Muscle of back (tissue), 11 donors: ENCODE data around the gene CCDC102B. TPM values are rescaled to one million over a fixed set of nuclear protein-coding genes. Genes with fewer than 3 reads are reported as not detected.
"Not testable (repeated sequence)": the region's sequence is repeated elsewhere in the genome, so short reads cannot be mapped to it uniquely, and the experiment has no call there.

Experiments used
- DNase-seq, 3 donors: peaks; one replicate each; pipeline versions ENCODE4 v3.0.0 to v3.0.0-alpha.2; 2013
- polyA plus RNA-seq, 10 donors: library from polyadenylated mRNA; unstranded; fragments of 120-200 nt; gene quantifications; one replicate each; pipeline ENCODE4 v1.2.1, GENCODE V29; 2013; ENCODE audit not compliant: insufficient read length in 10 of 10

The CCDC102B gene
- polyA plus RNA-seq, 10 donors = 9.7 to 16.8 (median 12.7) TPM

- no peak for DNase-seq
These were observed 174.3 kb downstream of the CCDC102B start for GRCh38 chr18:68972176-68972575.

- DNase-seq = no peak
These were observed 181.9 kb downstream of the CCDC102B start for GRCh38 chr18:68979737-68980136.

GRCh38 chr18:68983126-68983525 lies 185.2 kb downstream of the CCDC102B start:
- no peak for DNase-seq

GRCh38 chr18:68984342-68984741 lies 186.5 kb downstream of the CCDC102B start:
- no peak for DNase-seq

GRCh38 chr18:68985172-68985820 lies 187.4 kb downstream of the CCDC102B start:
- DNase-seq = no peak

GRCh38 chr18:68991286-68991685 lies 193.4 kb downstream of the CCDC102B start:
- DNase-seq = peak in 1 of 3 donors; percentile 2

- DNase-seq = peak in 1 of 3 donors; percentile 4
These were observed 195.0 kb downstream of the CCDC102B start for GRCh38 chr18:68992719-68993482.

- no peak for DNase-seq
These were observed 197.8 kb downstream of the CCDC102B start for GRCh38 chr18:68995675-68996074.

GRCh38 chr18:68997845-68998244 lies 200.0 kb downstream of the CCDC102B start:
- DNase-seq = no peak

GRCh38 chr18:69000366-69000765 lies 202.5 kb downstream of the CCDC102B start:
- DNase-seq = no peak

- DNase-seq = no peak
These were observed 204.4 kb downstream of the CCDC102B start for GRCh38 chr18:69002233-69002632.

GRCh38 chr18:69006212-69006611 lies 208.3 kb downstream of the CCDC102B start:
- DNase-seq = not testable (repeated sequence)

GRCh38 chr18:69008538-69008937 lies 210.7 kb downstream of the CCDC102B start:
- DNase-seq = no peak

- no peak for DNase-seq
These were observed 223.4 kb downstream of the CCDC102B start for GRCh38 chr18:69021211-69021805.

GRCh38 chr18:69022426-69022825 lies 224.5 kb downstream of the CCDC102B start:
- DNase-seq = peak in 1 of 3 donors; percentile 8

GRCh38 chr18:69031571-69031970 lies 233.7 kb downstream of the CCDC102B start:
- no peak for DNase-seq

- peak; percentile 4 to 28 (median 6) for DNase-seq
These were observed 234.1 kb downstream of the CCDC102B start for GRCh38 chr18:69032009-69032408.

GRCh38 chr18:69035756-69036155 lies 237.9 kb downstream of the CCDC102B start:
- no peak for DNase-seq

GRCh38 chr18:69044215-69044614 lies 246.3 kb downstream of the CCDC102B start:
- no peak for DNase-seq

GRCh38 chr18:69064063-69064462 lies 266.2 kb downstream of the CCDC102B start:
- no peak for DNase-seq

GRCh38 chr18:69067048-69067447 lies 269.2 kb downstream of the CCDC102B start:
- no peak for DNase-seq

GRCh38 chr18:69071680-69072079 lies 273.8 kb downstream of the CCDC102B start:
- DNase-seq = no peak

- DNase-seq = no peak
These were observed 284.0 kb downstream of the CCDC102B start for GRCh38 chr18:69081846-69082245.
